HL-60/S4 (cell line): ENCODE data around the gene VDAC1.
"Not testable (repeated sequence)": the region's sequence is repeated elsewhere in the genome, so short reads cannot be mapped to it uniquely, and the experiment has no call there.

ENCODE experiments used
- in situ Hi-C: fragments of 300-500 bp; cut with MboI; formaldehyde crosslinking; loops from 2 replicates; pipeline ENCODE4 v1.14.3; 2022; ENCODE audit warnings: low sequenced_read_pairs

Gene VDAC1

GRCh38 chr5:133970325-133970909, 34.4 kb downstream of the VDAC1 start:
- in situ Hi-C loops: no loop called here

- in situ Hi-C loops: no loop called here
These were observed 35.0 kb downstream of the VDAC1 start for GRCh38 chr5:133969654-133970324.

DNA sequence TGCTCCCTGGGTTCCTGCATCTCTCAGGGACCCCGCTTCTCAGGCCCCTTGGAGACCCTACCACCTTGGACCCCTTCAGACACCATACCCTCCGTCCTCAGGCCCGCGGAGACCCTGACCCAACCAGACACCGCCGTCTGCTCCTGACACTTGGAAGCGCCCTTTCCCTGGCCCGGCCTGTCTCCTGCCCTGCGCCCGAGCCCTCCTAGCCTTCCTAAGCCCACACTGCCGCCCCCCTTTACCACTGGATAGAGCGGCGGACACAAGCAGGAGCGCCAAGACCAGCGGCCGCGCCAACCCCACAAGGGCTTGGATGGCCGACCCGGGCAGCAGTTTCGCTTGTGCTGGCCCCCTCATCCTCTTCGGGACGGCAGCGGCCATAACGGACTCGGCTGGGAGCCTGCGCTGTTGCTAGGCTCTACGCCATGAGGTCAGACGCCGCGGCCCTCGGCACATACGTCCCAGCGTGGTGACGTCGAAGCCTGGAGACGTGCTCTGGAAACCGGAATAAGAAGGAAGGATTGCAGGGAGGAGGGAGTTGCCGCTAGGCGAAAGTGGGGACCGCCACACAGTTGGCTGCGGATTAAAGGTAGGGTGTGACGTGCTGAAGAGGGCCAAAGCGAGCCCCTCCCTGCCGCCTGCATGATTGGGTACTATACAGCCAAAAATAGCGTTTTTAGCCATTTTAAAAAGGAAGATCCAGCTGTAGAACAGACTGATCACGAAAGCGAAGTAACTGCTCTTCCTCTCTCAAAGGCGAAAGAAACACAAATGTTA, 36.4 kb downstream of the VDAC1 start, which contains the start of gene C5orf15:
TSS of gene C5orf15 (minus strand) at position 422 of the 777 bp plus-strand sequence. CDS start at position 381, 41 bp downstream.
- in situ Hi-C loops: no loop called here

DNA sequence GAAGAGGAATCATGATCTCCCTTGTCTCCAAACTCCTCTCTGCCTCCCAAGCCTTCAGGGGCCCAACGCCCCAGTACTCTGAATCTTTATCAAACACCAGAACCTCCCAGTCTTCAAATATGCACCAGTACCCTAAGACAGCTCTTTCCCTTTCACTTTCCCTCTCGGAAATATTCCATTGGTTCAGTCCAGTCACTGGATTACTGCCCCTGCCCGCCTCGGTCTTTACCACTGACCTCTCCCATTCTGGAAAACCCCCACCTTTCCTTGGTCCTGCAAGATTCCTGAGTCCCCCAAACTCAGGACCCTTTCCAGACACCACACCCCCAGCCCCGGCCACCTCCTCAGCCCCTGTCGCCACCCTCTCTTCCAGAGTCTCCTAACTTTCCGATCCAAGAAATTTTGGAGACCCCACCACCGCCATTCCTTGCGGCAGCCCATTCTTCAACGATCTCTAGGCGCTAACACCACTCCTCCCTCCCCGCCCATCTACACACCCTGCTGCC, 37.0 kb downstream of the VDAC1 start:
- in situ Hi-C loops: no loop called here

DNA sequence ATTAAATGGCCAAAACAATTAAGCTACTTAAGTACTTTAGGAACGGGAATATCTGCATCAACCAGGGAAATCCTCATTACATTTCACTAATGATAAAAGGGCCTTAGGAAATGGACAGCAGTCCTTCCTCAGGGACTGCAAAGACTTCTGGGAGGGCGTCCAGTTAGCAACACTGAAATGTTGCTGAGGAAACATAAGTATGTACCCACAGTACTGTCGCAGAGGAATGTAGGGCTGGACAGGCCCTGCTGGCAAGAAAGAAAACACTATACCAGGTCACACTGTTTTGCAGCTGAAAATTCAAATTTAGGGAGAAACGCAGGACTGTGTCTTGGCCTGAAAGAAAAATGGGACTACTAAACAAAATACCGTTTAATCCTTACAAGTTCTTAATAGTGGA, 37.7 kb downstream of the VDAC1 start:
- in situ Hi-C loops: no loop called here

DNA sequence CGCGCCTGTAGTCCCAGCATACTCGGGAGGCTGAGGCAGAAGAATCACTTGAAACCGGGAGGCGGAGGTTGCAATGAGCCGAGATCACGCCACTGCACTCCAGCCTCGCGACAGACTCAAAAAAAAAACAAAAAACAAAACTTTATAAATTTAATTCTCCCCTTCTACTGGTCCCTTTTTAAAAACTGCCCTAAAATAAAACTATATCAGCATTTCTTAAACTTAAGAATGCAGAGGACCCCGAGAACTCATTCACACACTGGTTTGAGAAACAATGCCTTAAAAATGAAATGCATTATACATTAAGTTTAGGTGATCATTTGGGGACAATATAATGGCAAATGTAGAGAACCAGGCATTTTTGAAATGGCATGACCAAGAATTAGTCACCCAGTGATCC, 38.7 kb downstream of the VDAC1 start:
- in situ Hi-C loops: no loop called here

GRCh38 chr5:133963493-133964128, 41.2 kb downstream of the VDAC1 start:
- in situ Hi-C loops: no loop called here

GRCh38 chr5:133962801-133963476, 41.8 kb downstream of the VDAC1 start:
- in situ Hi-C loops: no loop called here

GRCh38 chr5:133962131-133962530, 42.6 kb downstream of the VDAC1 start:
- in situ Hi-C loops: no loop called here

DNA sequence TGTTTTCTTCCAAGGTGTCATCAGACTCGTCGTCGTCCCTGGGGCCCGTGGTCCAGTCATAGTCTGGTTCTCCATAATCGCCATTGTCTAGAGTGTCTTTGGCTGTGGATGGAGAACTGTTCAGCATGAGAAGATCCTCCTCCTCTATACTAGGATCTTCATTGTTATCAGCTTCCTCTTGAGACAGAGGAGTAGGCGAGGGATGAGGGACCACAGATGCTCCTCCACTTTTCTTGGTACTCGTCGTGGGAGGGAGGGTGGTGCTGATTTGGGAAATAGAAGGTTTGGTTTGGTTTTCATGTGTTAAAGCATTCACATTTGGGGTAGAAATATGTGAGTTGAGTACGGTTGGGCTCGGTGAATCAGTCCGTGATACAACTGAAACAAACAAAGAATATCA, 45.1 kb downstream of the VDAC1 start:
- in situ Hi-C loops: no loop called here

DNA sequence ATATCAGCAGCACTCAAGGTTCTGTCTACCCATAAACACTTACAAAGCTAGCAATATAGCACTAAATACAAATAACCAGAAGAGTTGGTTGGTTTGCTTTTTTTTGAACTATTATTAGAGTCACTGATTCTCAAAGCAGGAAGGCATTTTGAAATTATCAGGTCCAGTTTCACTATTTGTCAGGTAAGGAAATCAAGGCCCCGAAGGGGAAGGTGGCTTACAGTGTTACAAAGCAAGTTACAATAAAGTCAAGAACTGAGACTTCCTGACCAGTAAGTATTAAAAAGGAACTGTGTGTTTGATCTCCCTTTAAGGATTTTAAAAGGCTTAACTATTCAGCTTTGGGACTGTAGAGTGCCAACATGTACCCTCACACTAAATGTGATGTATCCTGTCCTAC, 47.2 kb downstream of the VDAC1 start:
- in situ Hi-C loops: no loop called here

DNA sequence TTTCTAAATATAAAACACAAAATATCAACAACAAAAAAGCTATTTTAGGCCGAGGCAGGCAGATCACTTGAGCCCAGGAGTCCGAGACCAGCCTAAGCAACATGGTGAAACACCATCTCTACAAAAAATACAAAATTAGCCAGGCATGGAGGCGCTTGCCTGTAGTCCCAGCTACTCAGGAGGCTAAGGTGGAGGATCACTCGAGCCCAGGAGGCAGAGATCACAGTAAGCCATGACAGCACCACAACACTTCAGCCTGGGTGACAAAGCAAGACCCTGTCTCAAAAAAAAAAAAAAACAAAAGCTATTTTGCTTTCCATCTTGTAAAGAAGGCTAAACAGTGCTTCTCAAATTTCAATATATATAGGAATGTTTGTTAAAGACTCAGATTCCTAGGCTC, 47.7 kb downstream of the VDAC1 start:
- in situ Hi-C loops: no loop called here

DNA sequence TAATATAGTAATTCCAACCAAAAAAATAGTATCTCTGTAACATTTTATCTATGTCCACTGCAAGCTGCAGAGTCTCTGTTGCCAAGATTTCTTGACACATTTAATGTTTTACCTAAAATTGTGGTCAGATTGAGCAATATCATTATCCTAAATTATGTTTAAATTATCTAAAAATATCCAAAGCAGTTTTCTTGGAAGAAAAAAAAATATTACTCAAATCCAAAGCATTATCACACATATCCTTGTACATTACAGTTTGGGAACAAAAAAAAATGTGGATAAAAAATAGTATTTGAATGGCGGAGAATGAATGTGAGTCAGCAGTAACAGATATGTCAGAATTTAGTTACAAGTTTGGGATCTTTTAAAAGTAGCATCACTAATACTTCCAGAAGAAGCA, 48.6 kb downstream of the VDAC1 start:
- in situ Hi-C loops: not testable (repeated sequence)

GRCh38 chr5:133953568-133954145, 51.1 kb downstream of the VDAC1 start:
- in situ Hi-C loops: no loop called here

- in situ Hi-C loops: no loop called here
These were observed 51.8 kb downstream of the VDAC1 start for GRCh38 chr5:133952729-133953567.

DNA sequence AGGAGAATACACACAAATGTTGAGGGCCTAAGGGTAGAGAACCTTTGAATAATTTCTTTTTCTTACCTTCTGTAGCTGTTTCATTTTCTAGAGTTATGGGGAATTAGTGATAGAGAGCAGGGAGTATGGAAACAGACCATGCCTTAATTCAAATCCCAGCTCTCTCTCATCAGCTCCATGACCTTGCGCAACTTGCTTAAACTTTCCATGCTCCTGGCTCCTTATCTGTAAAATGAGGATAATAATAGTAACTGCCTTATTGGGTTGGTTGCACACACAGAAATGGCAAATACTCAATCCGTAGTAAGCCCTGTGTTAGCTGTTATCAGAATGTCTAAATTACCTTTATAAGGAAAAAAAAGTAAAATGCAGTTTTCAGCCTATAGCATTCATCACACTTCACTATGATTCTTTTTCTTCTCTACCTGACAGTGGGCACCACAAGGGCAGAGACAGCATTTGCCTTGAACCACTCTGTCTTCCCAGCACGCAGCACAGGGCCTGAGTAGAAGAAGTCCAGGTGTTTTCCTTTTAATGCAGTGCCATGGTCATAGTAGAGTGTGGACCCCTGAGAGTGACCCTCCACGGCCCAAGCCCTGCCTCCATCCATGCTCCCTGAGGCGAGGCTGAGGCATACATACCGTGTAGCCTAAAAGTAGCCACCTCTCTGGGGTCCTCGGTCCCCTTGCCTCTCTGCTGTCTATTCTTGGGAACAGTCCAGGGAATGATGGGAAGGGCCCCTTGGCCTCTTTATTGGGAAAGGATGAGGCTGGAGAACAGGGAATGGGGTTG, 53.8 kb downstream of the VDAC1 start:
- in situ Hi-C loops: no loop called here

DNA sequence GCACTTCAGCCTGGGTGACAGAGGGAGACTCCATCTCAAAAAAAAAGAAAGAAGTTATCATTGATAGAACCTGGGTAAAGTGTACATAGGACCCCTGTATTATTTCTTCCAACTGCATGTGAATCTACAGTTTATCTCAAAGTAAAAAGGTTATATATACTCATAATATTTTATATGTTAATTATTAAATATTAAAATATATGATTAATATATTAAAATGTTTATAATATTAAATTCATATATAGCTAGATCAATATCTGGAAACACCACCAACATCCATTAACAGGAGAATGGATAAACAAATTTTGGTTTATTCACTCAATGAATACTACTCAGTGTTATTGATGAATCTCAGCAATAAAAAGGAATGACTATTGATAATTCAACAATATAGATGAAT, 56.1 kb downstream of the VDAC1 start:
- in situ Hi-C loops: no loop called here

GRCh38 chr5:133947431-133947841, 57.3 kb downstream of the VDAC1 start:
- in situ Hi-C loops: no loop called here

- in situ Hi-C loops: no loop called here
These were observed 59.2 kb downstream of the VDAC1 start for GRCh38 chr5:133945568-133945967.
